Smooth muscle cell of the brain vasculature (primary cell): ENCODE measurements around the gene MED13L.

ENCODE experiments used
- DNase-seq: peaks from one replicate; pipeline ENCODE4 v3.0.0-alpha.2; 2012; ENCODE audit warnings: low read depth, low spot score

Gene MED13L

GRCh38 chr12:116019415-116019814 lies 258.1 kb downstream of the MED13L start:
- no peak for DNase-seq

DNA sequence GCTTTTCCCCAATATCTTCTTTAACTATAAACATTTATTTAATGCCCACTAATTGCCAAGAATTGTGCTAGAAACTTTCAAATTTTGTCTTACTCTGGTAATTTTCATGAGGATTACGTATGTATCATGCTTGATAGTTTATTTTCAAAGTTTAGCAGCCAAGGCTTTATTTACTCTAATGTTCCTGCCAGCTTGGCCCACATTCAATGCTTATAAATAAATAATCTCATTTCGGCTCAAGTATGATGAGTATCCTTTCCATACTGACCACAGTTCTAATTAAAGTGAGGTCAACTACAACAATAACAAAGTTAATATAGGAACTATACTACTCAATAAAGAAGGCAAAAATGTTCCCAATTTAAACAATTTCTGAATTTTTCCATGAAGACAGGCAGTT lies 259.2 kb downstream of the MED13L start:
- no peak for DNase-seq

DNA sequence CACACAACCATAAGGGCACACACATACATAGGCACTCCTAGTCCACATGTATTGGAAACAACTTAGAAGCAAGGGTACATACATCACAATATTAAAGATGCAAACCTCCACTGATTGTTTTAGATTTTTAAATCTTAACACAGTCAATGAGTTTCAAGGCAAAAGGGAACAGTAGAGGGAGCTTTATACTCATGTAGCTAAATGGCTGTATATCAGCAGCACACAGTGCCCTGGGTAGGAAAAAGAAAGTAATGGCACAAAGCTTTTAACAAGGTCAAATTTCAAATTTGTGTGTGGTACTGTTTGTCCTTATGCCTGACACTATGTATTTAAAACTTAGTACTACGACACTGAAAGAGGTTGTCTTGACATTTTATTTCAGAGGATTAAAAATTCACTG lies 262.0 kb downstream of the MED13L start:
- peak; percentile 36 for DNase-seq

DNA sequence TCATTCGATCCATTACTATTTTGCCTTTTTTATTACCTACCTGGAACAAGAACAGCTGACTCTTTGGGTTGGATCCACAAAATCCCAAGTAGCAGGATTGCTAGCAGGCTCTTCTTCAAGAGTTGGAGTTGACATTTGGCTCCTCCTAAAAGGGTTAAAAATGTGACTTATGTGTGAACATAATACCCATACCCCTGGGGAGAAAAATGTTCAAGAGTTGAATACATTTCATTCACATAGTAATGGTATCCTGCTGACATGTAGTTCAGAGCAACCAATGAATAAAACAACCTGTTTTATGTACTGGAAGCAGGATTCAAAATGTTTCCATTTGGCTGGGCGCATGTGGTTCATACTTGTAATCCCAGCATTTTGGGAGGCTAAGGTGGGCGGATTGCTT lies 264.7 kb downstream of the MED13L start:
- DNase-seq, result no peak

GRCh38 chr12:116011217-116011616 lies 266.3 kb downstream of the MED13L start:
- DNase-seq, result no peak

- DNase-seq, result no peak
Measured at GRCh38 chr12:116010467-116010866, 267.0 kb downstream of the MED13L start.

DNA sequence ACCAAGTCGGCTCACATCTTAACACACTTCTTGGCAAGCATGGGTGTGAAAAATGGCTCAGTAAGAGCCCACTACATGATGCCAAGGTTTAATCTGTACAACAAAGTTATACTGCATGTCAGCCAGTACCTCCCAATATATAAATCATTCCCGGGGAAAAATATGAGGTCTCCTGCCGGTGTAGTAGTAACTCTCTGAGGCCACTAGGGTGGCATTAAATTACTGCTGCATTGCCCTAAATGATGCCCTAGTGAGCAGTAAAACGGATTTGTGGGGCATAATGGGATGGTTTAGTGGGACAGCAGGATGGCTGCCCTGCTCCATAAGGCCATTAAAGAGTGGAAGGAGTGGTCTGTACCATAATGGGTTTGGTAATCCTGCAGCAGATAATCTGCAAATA lies 267.7 kb downstream of the MED13L start:
- DNase-seq, result no peak

GRCh38 chr12:116006141-116006540 lies 271.4 kb downstream of the MED13L start:
- no peak for DNase-seq

DNA sequence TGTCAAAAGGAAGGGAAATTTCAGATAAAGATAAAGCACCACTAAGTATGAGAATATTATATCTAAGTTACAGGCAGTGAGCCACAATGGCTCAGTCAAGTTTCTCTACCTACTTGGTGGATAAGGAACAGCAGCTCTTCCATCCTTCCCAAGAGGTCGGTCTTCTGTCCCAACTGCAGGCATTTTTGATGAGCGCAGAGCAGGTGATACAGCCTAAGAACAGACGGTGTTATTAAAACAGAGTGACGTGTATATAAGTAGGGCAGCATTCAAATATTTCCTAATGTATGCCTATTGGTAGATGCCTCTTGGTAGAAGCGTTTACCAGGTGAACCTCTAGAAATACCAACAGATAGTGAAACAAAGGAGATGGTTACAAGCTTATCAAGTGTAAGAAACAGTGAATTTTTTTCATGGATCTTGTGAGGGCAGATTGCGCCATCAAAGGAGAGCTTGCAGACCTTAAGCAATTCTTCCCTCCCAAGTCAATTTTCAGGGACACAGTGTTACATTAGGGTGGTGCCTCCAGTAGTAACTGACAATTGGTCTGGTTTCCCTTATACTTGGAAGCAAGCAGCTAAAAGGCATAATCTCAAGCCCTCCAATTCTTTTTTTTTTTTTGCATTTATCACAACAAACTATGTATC lies 274.5 kb downstream of the MED13L start:
- no peak for DNase-seq

DNA sequence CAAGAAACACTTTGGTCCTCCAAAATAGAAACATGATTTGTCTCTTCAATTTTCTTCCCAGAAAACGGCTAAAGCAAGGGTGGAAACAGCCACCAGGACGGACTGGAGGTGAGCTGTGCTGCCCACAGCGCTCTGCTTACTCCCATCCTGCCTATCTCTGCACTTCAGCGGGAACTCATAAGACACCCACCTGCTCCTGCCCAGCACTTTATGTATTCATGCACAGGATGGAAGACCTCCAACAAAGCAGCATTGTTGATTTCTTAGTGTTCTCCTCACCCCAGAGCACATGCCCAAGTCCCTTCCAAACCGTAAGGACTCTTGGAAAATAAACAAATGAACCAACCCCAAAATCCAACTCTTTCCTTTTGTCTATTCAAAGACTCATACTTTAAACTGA lies 277.2 kb downstream of the MED13L start:
- DNase-seq, result no peak

- DNase-seq, result no peak
Measured at GRCh38 chr12:115999582-115999981, 277.9 kb downstream of the MED13L start.

GRCh38 chr12:115998794-115999478 lies 278.6 kb downstream of the MED13L start:
- DNase-seq, result no peak

- DNase-seq, result peak; percentile 36
Measured at GRCh38 chr12:115998119-115998633, 279.3 kb downstream of the MED13L start.

- no peak for DNase-seq
Measured at GRCh38 chr12:115993737-115994136, 283.8 kb downstream of the MED13L start.

- DNase-seq, result no peak
Measured at GRCh38 chr12:115990241-115990640, 287.3 kb downstream of the MED13L start.

DNA sequence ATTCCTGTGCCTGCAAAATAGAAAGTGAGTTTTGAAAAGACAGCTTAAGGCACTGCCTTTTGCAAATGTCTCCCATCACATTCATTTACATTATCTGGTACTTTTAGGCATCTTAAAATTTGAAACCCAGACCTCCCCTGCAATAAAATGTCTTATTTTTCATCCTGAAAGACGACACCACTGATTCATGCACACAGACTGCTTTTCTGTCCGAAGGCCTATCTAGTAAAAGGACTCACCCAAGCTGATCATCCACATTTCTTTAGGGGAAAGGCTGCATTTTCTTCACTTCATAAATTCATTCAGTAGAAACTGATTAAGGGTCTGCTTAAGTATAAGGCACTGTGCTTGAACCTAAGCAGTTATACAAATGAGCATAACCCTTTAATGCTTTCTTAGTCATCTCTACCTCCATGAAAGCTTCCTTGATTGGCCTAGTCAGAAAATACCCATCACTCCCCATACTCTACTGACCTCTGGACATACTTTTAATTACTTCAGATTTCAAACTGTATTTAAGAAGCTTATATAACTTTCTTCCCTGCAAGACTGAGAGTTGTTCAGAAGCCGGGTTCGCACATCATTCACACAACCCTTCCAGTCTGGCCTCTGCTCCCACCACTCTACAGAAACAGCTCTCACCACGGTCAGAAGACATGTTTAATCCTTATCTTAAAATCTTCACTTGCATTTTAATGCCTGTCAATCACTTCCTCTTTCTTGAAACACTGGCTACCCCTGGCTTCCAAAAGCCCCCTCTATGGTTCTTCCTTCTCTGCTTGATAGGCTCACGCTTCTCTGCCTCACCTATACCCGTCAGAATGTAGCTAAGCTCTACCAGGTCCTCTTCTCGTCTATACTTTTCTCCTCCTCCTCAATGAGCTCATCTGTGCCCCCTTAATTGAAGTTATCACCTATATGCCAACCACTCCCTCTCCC lies 288.6 kb downstream of the MED13L start:
- DNase-seq, result no peak

GRCh38 chr12:115988212-115988611 lies 289.3 kb downstream of the MED13L start:
- DNase-seq, result no peak

- no peak for DNase-seq
Measured at GRCh38 chr12:115984616-115985015, 292.9 kb downstream of the MED13L start.

GRCh38 chr12:115983226-115983798 lies 294.2 kb downstream of the MED13L start:
- no peak for DNase-seq

DNA sequence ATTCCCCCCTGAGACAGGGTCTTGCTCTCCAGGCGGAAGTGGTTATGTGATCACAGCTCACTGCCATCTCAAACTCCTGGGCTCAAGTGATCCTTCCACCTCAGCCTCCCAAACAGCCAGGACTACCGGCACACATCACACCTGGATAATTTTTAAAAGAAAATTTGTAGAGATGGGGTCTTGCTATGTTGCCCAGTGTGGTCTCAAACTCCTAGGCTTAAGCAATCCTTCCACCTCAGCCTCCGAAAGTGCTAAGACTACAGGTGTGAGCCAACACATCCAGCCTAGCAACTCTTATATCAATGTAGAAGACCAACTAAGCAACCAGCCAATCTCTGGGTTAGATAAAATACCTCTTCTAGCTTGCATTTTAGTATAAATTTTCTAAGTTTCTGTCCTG lies 297.2 kb downstream of the MED13L start:
- no peak for DNase-seq

DNA sequence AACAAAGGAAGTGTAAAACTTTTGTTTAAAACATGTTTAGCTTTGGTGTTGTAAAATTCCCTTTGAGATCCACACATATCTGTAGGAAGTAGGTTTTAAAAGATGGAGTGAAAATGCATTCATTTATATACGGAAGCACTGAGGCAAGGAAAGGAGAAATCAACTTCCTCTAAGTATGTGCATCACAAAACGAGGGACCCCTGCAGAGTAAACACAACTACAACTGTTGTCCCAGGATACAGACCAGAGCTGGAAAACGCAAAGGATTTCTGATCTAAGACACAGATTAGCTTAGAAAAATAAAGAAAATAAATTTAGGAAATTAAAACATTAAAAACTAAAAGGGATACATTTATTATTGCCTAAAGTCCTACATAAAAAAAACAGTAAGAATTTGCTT lies 297.6 kb downstream of the MED13L start:
- no peak for DNase-seq

- DNase-seq, result no peak
Measured at GRCh38 chr12:115979351-115979750, 298.1 kb downstream of the MED13L start.
